ENCODE measurements around the gene GPC1. TPM values are rescaled to one million over a fixed set of nuclear protein-coding genes. Genes with fewer than 3 reads are reported as not detected.

The GPC1 gene
- total RNA-seq, 1 donor from 2014 or later, result 155 TPM

- Mint-ChIP-seq H3K27ac (ENCODE audit: unreplicated experiment) (peak overlapping the region; percentile 44), H3K9me3 (ENCODE audit: unreplicated experiment) (peaks cover 8% of the 10 kb centered on the region), H3K27me3 (ENCODE audit: unreplicated experiment) (peaks cover 7% of the 10 kb centered on the region), H3K36me3 (ENCODE audit: unreplicated experiment) (peaks cover 24% of the 10 kb centered on the region), H3K4me1 (ENCODE audit: low read depth, unreplicated experiment) (no peaks in the 10 kb centered on the region), H3K4me3 (ENCODE audit: unreplicated experiment) (no peak overlapping the region)
- TF ChIP-seq CTCF (IDR thresholded peaks at IDR 0.05; ENCODE audit: partially characterized antibody, unreplicated experiment), result no peak
- no peak for DNase-seq
Measured at GRCh38 chr2:240427729-240428128, 7.7 kb upstream of the GPC1 start.

- no peak for DNase-seq
- H3K4me3 Mint-ChIP-seq (ENCODE audit: unreplicated experiment), result no peak overlapping the region
- peaks cover 9% of the 10 kb centered on the region for H3K27me3 Mint-ChIP-seq (ENCODE audit: unreplicated experiment)
- no peak for TF ChIP-seq CTCF (IDR thresholded peaks at IDR 0.05; ENCODE audit: partially characterized antibody, unreplicated experiment)
- H3K9me3 Mint-ChIP-seq (ENCODE audit: unreplicated experiment), result peaks cover 10% of the 10 kb centered on the region
- no peak overlapping the region for H3K27ac Mint-ChIP-seq (ENCODE audit: unreplicated experiment)
- H3K36me3 Mint-ChIP-seq (ENCODE audit: unreplicated experiment), result peaks cover 22% of the 10 kb centered on the region
- no peaks in the 10 kb centered on the region for H3K4me1 Mint-ChIP-seq (ENCODE audit: low read depth, unreplicated experiment)
Measured at GRCh38 chr2:240428245-240428644, 7.2 kb upstream of the GPC1 start.

GRCh38 chr2:240429341-240429871, 6.1 kb upstream of the GPC1 start:
- DNase-seq, result no peak
- peaks cover 4% of the 10 kb centered on the region for H3K4me1 Mint-ChIP-seq (ENCODE audit: low read depth, unreplicated experiment)
- no peak overlapping the region for H3K27ac Mint-ChIP-seq (ENCODE audit: unreplicated experiment)
- TF ChIP-seq CTCF (IDR thresholded peaks at IDR 0.05; ENCODE audit: partially characterized antibody, unreplicated experiment), result no peak
- no peak overlapping the region for H3K4me3 Mint-ChIP-seq (ENCODE audit: unreplicated experiment)
- H3K27me3 Mint-ChIP-seq (ENCODE audit: unreplicated experiment), result peaks cover 9% of the 10 kb centered on the region
- peaks cover 10% of the 10 kb centered on the region for H3K9me3 Mint-ChIP-seq (ENCODE audit: unreplicated experiment)
- peaks cover 22% of the 10 kb centered on the region for H3K36me3 Mint-ChIP-seq (ENCODE audit: unreplicated experiment)

- Mint-ChIP-seq H3K27ac (ENCODE audit: unreplicated experiment) (no peak overlapping the region), H3K27me3 (ENCODE audit: unreplicated experiment) (peaks cover 12% of the 10 kb centered on the region), H3K9me3 (ENCODE audit: unreplicated experiment) (peaks cover 13% of the 10 kb centered on the region), H3K4me3 (ENCODE audit: unreplicated experiment) (no peak overlapping the region), H3K4me1 (ENCODE audit: low read depth, unreplicated experiment) (peaks cover 8% of the 10 kb centered on the region), H3K36me3 (ENCODE audit: unreplicated experiment) (peaks cover 22% of the 10 kb centered on the region)
- peak; percentile 19 for DNase-seq
- TF ChIP-seq CTCF (IDR thresholded peaks at IDR 0.05; ENCODE audit: partially characterized antibody, unreplicated experiment), result no peak
Measured at GRCh38 chr2:240429872-240430491, 5.5 kb upstream of the GPC1 start.

GRCh38 chr2:240430595-240430994, 4.9 kb upstream of the GPC1 start:
- H3K27me3 Mint-ChIP-seq (ENCODE audit: unreplicated experiment), result peaks cover 12% of the 10 kb centered on the region
- H3K36me3 Mint-ChIP-seq (ENCODE audit: unreplicated experiment), result peaks cover 21% of the 10 kb centered on the region
- H3K9me3 Mint-ChIP-seq (ENCODE audit: unreplicated experiment), result peaks cover 13% of the 10 kb centered on the region
- no peak overlapping the region for H3K4me3 Mint-ChIP-seq (ENCODE audit: unreplicated experiment)
- no peak for TF ChIP-seq CTCF (IDR thresholded peaks at IDR 0.05; ENCODE audit: partially characterized antibody, unreplicated experiment)
- no peak for DNase-seq
- peaks cover 8% of the 10 kb centered on the region for H3K4me1 Mint-ChIP-seq (ENCODE audit: low read depth, unreplicated experiment)
- no peak overlapping the region for H3K27ac Mint-ChIP-seq (ENCODE audit: unreplicated experiment)
